Upper lobe of right lung (tissue), 1 donor: ENCODE data around the gene DACH1. TPM values are rescaled to one million over a fixed set of nuclear protein-coding genes. Genes with fewer than 3 reads are reported as not detected.
A peak's percentile ranks its signal among the peaks of the same experiment; 100 is the strongest.

Experiments
- ATAC-seq: fragments of 200-7000 bp; cut with Tn5 transposase; one replicate; pipeline ENCODE4 v1.9.1; 2020; ENCODE audit warnings: mild to moderate bottlenecking, moderate library complexity
- DNase-seq: peaks from one replicate; pipeline ENCODE4 v3.0.0-alpha.2; 2020
- H3K27ac ChIP-seq: fragments of 200-600 bp; one replicate; pipeline ENCODE4 v1.8.0; 2022
- H3K27me3 ChIP-seq: fragments of 200-600 bp; one replicate; pipeline ENCODE4 v1.8.0; 2022; ENCODE audit warnings: mild to moderate bottlenecking
- H3K36me3 ChIP-seq: fragments of 200-600 bp; one replicate; pipeline ENCODE4 v1.8.0; 2022
- H3K4me1 ChIP-seq: fragments of 200-600 bp; one replicate; pipeline ENCODE4 v1.8.0; 2022
- H3K4me3 ChIP-seq: fragments of 200-600 bp; one replicate; pipeline ENCODE4 v1.8.0; 2022; ENCODE audit warnings: mild to moderate bottlenecking
- H3K9me3 ChIP-seq: fragments of 200-600 bp; one replicate; pipeline ENCODE4 v1.8.0; 2022
- intact Hi-C: fragments of 100-400 bp; cut with DNase I; formaldehyde crosslinking; loops from one replicate; pipeline ENCODE4 v1.11.0; 2022
- total RNA-seq: library from RNA; stranded (reverse); fragmentation: NEBNext Ultra II Directional; extraction: Animal tissue kit (Norgen Biotek cat#: 25700); gene quantifications from one replicate; pipeline ENCODE4 v1.2.1, GENCODE V29; 2021
- TF ChIP-seq, protein P1 (sequence below): fragments of 200-600 bp; IDR thresholded peaks from one replicate; pipeline ENCODE4 v1.8.0; 2022; ENCODE audit warnings: antibody characterized with exemption
- donor health status: DM: no; HTN: yes; CAD: no; lungs with severe emphysema.

DACH1 gene
- total RNA-seq, 1 donor from 2014 or later, result 11.5 TPM

DNA sequence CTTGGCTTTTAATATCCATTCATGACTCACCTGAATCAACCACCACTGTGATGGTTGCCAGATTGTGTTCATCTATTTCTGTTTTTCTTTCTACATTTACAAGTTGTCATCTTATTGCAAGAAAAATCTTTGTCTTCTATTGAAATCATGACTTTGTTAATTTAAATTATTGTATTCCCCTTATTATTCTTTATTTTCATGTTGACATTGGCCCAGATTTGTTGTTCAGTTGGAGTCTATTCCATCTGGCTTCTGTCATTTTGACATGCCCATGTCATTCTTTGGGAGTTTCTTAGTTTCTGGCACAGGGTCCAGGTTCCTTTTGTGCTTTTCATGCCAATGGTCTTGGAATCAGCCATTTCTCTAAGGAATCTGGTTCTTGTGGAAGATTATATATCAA is 19.9 kb upstream of the DACH1 start:
- Histone ChIP-seq H3K9me3 (no peaks in the 10 kb centered on the region), H3K36me3 (no peaks in the 10 kb centered on the region), H3K4me3 (no peak overlapping the region), H3K27ac (no peak overlapping the region), H3K4me1 (no peaks in the 10 kb centered on the region), H3K27me3 (no peaks in the 10 kb centered on the region)
- TF ChIP-seq, protein P1, sequence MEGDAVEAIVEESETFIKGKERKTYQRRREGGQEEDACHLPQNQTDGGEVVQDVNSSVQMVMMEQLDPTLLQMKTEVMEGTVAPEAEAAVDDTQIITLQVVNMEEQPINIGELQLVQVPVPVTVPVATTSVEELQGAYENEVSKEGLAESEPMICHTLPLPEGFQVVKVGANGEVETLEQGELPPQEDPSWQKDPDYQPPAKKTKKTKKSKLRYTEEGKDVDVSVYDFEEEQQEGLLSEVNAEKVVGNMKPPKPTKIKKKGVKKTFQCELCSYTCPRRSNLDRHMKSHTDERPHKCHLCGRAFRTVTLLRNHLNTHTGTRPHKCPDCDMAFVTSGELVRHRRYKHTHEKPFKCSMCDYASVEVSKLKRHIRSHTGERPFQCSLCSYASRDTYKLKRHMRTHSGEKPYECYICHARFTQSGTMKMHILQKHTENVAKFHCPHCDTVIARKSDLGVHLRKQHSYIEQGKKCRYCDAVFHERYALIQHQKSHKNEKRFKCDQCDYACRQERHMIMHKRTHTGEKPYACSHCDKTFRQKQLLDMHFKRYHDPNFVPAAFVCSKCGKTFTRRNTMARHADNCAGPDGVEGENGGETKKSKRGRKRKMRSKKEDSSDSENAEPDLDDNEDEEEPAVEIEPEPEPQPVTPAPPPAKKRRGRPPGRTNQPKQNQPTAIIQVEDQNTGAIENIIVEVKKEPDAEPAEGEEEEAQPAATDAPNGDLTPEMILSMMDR, result no peak
- ATAC-seq (no peak), DNase-seq (no peak)
- intact Hi-C loops, result loop anchor here (10.0 kb wide), 1 partner anchor 572 kb away; no protein-coding TSS in a partner anchor

DNA sequence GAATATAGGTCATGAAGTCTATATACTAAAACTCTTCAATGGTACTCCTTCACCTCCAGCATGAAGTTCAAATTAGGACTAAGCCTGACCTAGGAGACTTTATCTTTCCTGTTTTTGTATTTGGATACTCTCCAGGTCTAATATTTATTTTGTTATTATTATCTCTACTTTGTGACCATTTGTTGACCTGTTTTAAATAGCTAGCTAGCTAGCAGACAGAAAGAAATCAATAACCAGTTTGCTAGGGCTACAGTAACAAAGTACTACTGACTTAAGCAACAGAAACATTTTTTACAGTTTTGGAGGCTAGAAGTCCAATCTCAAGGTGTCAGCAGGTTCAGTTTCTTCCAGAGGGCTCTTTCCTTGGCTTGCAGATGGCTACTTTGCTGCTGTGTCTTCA is 15.1 kb upstream of the DACH1 start:
- no peak for DNase-seq
- Histone ChIP-seq H3K4me3 (no peak overlapping the region), H3K27ac (no peak overlapping the region), H3K9me3 (no peaks in the 10 kb centered on the region), H3K36me3 (no peaks in the 10 kb centered on the region), H3K27me3 (no peaks in the 10 kb centered on the region), H3K4me1 (no peaks in the 10 kb centered on the region)
- TF ChIP-seq, protein P1, result no peak
- ATAC-seq, result no peak
- intact Hi-C loops, result loop anchor here (10.0 kb wide), 1 partner anchor 567 kb away; no protein-coding TSS in a partner anchor

DNA sequence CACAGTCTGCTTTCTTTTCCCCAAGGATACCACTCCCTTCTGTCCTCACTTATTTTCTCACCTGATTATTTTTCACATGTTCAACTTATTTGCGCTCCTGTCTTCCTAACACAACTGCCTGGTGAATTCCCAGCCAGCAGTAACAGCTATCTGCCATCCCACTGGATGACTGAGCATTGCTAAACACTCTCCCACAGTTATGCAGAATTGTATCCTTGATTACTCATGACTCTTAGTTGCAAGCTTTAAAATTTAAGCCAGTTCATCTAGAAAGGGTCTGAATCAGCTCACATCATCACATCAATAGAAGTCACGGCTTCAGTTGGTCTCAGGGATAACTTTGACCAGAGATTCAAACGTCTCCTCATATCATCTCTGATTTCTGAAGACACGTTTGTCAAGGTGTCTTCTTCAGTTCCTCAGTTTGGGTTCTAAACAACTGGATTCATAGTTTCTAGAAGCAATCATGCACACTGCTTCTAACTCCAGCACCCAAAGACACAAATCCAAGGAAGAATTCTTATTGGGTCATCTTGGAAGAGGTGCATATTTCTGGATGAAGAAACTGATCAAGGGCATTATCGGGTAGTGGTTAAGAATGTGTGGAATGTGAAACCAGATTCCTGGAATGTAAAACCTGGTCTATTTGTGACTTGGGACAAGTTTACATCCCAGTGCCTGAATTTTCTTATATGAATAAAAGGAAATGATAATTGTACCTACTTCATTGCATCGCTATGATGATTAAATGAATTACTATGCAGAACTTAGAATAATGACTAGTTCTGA is 13.9 kb upstream of the DACH1 start:
- Histone ChIP-seq H3K4me3 (no peak overlapping the region), H3K9me3 (no peaks in the 10 kb centered on the region), H3K36me3 (no peaks in the 10 kb centered on the region), H3K27ac (no peak overlapping the region), H3K27me3 (no peaks in the 10 kb centered on the region), H3K4me1 (no peaks in the 10 kb centered on the region)
- no peak for ATAC-seq
- intact Hi-C loops, result loop anchor here (10.0 kb wide), 1 partner anchor 566 kb away; no protein-coding TSS in a partner anchor
- DNase-seq, result no peak
- TF ChIP-seq, protein P1, result no peak

DNA sequence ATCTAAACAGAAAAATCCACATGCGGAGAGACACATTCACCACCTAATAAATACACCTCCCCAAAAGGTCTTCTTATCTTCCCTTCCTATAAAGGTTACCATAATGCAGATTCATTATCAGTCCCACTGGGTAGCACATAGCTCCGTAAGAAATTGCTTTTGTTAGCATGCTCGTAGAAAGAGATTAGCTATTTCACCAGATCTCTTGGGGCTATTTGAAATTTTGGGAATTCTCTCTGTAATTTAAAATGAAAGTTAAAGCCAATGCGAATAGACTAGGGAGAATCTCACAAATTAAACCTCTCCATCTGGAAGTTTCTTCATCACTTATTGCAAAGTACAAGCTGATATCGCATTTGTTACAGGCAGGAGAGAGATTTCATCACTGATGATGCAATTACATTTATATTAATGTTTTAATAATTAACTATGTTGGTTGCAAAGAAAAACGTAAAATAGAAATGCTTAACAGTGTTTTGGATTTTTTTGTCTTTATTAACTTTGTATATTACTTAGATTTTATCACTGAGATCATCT is 12.9 kb upstream of the DACH1 start:
- H3K27ac ChIP-seq, result no peak overlapping the region
- H3K36me3 ChIP-seq, result no peaks in the 10 kb centered on the region
- no peaks in the 10 kb centered on the region for H3K9me3 ChIP-seq
- intact Hi-C loops, result loop anchor here (10.0 kb wide), 1 partner anchor 565 kb away; no protein-coding TSS in a partner anchor
- H3K4me1 ChIP-seq, result no peaks in the 10 kb centered on the region
- H3K4me3 ChIP-seq, result no peak overlapping the region
- no peaks in the 10 kb centered on the region for H3K27me3 ChIP-seq
- no peak for DNase-seq
- TF ChIP-seq, protein P1, result no peak
- no peak for ATAC-seq

DNA sequence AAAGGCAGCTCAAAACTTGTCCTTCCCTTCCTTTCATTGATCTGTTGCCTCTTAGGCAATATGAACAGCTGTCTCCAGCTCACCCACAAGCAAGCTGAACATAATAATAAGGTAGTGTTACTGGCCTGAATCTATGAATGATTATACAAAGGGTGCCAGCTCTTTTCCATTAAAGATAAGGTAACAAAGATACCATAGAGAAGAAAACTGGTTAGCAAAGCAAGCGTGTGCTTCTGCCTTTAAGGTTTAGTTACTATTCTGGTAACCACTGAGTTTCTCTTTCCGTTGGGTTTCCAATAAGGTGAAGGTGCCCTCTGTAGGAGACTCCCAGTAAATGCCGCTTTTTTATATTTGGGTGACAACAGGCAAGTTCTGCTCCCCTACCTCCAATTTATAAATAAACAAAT is 12.1 kb upstream of the DACH1 start:
- Histone ChIP-seq H3K4me1 (no peaks in the 10 kb centered on the region), H3K27ac (no peak overlapping the region), H3K27me3 (no peaks in the 10 kb centered on the region), H3K4me3 (no peak overlapping the region), H3K36me3 (no peaks in the 10 kb centered on the region), H3K9me3 (no peaks in the 10 kb centered on the region)
- intact Hi-C loops, result no loop called here
- TF ChIP-seq, protein P1, result peak; percentile 69
- ATAC-seq (peak; percentile 84), DNase-seq (no peak)
